ENCODE measurements around the gene UNC5C. TPM values are rescaled to one million over a fixed set of nuclear protein-coding genes. Genes with fewer than 3 reads are reported as not detected.

Gene UNC5C
- total RNA-seq, 1 experiment from 2014 or later, result 1.0 TPM

DNA sequence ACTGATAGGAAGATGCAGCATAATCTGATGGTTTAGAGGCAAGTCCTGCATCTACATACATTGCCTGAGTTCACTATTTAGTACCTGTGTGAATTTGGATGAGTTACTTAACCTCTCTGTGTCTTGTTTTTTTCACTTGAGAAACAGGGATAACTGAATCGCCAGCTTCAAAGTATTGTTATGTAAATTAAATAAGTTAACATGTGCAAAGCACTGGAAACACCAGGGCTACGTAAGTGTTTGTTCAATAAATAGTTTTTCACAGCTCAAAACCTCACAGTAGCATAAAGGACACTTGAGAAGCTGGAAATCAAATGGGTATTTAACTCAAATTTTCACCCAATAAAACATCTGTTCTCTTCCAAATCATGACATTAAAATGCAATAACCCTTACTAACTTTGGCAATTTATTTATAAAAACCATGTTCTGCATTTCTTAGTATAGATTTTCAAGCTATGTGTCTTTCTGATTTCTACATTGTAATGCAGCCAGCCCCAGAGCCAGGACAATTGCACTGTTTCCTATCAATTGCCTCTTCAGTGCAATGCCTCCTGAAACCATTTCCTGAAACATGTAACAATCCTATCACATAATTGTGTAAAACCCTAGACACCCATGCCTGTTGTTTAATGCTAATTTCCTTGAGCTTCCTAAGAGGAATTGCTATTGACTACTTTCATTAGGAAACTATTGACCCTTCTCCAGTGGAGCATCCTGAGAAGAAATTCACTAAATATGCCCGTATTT lies 177.1 kb downstream of the UNC5C start:
- ChIA-PET POLR2A (no interaction called here), CTCF (interaction anchor here (1.5 kb wide), 1 partner anchor 9 kb away, joined by 6 read pairs; no protein-coding TSS in a partner anchor)
- peaks cover 25% of the 10 kb centered on the region for H3K4me1 Mint-ChIP-seq
- no peak overlapping the region; the same call in 1 of the 2 replicates for H3K4me3 Mint-ChIP-seq
- H3K9me3 Mint-ChIP-seq, result no peaks in the 10 kb centered on the region
- H3K27me3 Mint-ChIP-seq (ENCODE audit: low read depth), result peaks cover 12% of the 10 kb centered on the region
- ATAC-seq (peak; percentile 74), DNase-seq (ENCODE audit: low spot score) (no peak)
- H3K36me3 Mint-ChIP-seq, result no peaks in the 10 kb centered on the region
- no peak overlapping the region for H3K27ac Mint-ChIP-seq
- TF ChIP-seq, protein P1, sequence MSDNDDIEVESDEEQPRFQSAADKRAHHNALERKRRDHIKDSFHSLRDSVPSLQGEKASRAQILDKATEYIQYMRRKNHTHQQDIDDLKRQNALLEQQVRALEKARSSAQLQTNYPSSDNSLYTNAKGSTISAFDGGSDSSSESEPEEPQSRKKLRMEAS (CRISPR knock-in tag; IDR thresholded peaks at IDR 0.05), result no peak
- TF ChIP-seq CREB1 (CRISPR knock-in tag; IDR thresholded peaks at IDR 0.05), result no peak
- TF ChIP-seq NR2C2 (CRISPR knock-in tag; IDR thresholded peaks at IDR 0.05), result no peak

DNA sequence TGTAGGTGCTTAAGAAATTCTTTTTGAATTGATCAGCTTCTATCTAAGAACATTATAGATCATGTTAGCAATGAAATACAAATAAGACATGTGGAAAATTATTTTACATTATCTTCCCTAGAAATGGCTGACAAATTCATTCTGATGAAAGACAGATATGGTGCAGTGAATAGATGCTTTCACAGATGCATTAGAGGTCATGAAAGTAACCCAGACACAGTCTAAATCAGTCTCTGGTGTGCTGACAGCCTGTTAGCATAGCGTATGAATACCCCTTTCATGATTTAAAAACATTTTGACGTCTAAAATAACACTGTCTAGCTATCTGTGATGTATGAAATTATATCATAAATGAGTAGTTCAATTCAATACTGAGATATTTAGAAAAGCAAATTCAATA lies 180.9 kb downstream of the UNC5C start:
- Mint-ChIP-seq H3K4me1 (peaks cover 33% of the 10 kb centered on the region), H3K36me3 (no peaks in the 10 kb centered on the region), H3K27ac (no peak overlapping the region), H3K9me3 (no peaks in the 10 kb centered on the region), H3K4me3 (no peak overlapping the region), H3K27me3 (ENCODE audit: low read depth) (peaks cover 1% of the 10 kb centered on the region; the same call in 1 of the 2 replicates)
- TF ChIP-seq, protein P2, sequence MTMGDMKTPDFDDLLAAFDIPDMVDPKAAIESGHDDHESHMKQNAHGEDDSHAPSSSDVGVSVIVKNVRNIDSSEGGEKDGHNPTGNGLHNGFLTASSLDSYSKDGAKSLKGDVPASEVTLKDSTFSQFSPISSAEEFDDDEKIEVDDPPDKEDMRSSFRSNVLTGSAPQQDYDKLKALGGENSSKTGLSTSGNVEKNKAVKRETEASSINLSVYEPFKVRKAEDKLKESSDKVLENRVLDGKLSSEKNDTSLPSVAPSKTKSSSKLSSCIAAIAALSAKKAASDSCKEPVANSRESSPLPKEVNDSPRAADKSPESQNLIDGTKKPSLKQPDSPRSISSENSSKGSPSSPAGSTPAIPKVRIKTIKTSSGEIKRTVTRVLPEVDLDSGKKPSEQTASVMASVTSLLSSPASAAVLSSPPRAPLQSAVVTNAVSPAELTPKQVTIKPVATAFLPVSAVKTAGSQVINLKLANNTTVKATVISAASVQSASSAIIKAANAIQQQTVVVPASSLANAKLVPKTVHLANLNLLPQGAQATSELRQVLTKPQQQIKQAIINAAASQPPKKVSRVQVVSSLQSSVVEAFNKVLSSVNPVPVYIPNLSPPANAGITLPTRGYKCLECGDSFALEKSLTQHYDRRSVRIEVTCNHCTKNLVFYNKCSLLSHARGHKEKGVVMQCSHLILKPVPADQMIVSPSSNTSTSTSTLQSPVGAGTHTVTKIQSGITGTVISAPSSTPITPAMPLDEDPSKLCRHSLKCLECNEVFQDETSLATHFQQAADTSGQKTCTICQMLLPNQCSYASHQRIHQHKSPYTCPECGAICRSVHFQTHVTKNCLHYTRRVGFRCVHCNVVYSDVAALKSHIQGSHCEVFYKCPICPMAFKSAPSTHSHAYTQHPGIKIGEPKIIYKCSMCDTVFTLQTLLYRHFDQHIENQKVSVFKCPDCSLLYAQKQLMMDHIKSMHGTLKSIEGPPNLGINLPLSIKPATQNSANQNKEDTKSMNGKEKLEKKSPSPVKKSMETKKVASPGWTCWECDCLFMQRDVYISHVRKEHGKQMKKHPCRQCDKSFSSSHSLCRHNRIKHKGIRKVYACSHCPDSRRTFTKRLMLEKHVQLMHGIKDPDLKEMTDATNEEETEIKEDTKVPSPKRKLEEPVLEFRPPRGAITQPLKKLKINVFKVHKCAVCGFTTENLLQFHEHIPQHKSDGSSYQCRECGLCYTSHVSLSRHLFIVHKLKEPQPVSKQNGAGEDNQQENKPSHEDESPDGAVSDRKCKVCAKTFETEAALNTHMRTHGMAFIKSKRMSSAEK (CRISPR knock-in tag; IDR thresholded peaks at IDR 0.05; ENCODE audit: borderline replicate concordance), result no peak
- TF ChIP-seq NFATC4 (CRISPR knock-in tag; IDR thresholded peaks at IDR 0.05) (no peak), FOXK1 (CRISPR knock-in tag; IDR thresholded peaks at IDR 0.05) (no peak), FOXJ3 (CRISPR knock-in tag; IDR thresholded peaks at IDR 0.05; ENCODE audit: borderline replicate concordance) (no peak), MYBL2 (CRISPR knock-in tag; IDR thresholded peaks at IDR 0.05) (no peak)
- ATAC-seq (no peak), DNase-seq (ENCODE audit: low spot score) (no peak)
- CTCF ChIA-PET, result no interaction called here
- POLR2A ChIA-PET, result no interaction called here

DNA sequence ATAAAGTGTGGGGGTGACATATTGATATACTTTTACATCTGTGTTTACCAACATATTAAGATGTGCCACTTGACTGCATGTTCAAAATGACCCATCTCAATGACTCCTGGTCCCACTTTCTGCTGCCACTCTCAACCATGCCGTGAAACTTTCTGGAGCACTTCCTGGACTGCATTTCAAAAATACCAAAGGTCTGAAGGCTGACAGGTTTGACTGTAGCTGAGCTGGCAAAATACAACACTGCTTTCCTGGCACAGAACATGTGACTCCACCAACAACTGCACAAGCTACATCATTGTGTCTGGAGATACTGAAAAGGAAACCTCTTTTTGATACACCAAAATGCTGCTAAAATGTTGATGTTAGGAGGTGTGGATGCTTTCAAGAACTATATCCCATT lies 184.8 kb downstream of the UNC5C start:
- no peaks in the 10 kb centered on the region for H3K27me3 Mint-ChIP-seq (ENCODE audit: low read depth)
- H3K4me1 Mint-ChIP-seq, result peaks cover 17% of the 10 kb centered on the region
- H3K4me3 Mint-ChIP-seq, result no peak overlapping the region
- no peaks in the 10 kb centered on the region for H3K9me3 Mint-ChIP-seq
- CTCF ChIA-PET, result interaction anchor here (1.1 to 1.4 kb wide), 3 partner anchors 23 to 159 kb away, joined by 3 to 5 read pairs (median 5); no protein-coding TSS in a partner anchor
- H3K36me3 Mint-ChIP-seq, result no peaks in the 10 kb centered on the region
- ATAC-seq, result no peak
- H3K27ac Mint-ChIP-seq, result no peak overlapping the region
- no peak for DNase-seq (ENCODE audit: low spot score)
- POLR2A ChIA-PET, result no interaction called here
- TF ChIP-seq TEAD4 (CRISPR knock-in tag; IDR thresholded peaks at IDR 0.05) (no peak), NFYB (CRISPR knock-in tag; conservative IDR thresholded peaks at IDR 0.05; ENCODE audit: low read depth) (no peak), ZNF263 (CRISPR knock-in tag; IDR thresholded peaks at IDR 0.05; ENCODE audit: low read depth) (no peak), NR3C1 (CRISPR knock-in tag; conservative IDR thresholded peaks at IDR 0.05; ENCODE audit: low read depth) (no peak), EMX1 (CRISPR knock-in tag; IDR thresholded peaks at IDR 0.05) (no peak), FOXK1 (CRISPR knock-in tag; IDR thresholded peaks at IDR 0.05) (no peak), CREM (CRISPR knock-in tag; IDR thresholded peaks at IDR 0.05) (no peak), ZBTB21 (CRISPR knock-in tag; IDR thresholded peaks at IDR 0.05; ENCODE audit: borderline replicate concordance) (no peak), ZNF138 (CRISPR knock-in tag; conservative IDR thresholded peaks at IDR 0.05) (no peak), ETV6 (CRISPR knock-in tag; IDR thresholded peaks at IDR 0.05) (no peak), ZNF219 (CRISPR knock-in tag; IDR thresholded peaks at IDR 0.05; ENCODE audit: borderline replicate concordance) (no peak), FOXP1 (CRISPR knock-in tag; IDR thresholded peaks at IDR 0.05; ENCODE audit: borderline replicate concordance) (no peak)
- TF ChIP-seq, protein P3, sequence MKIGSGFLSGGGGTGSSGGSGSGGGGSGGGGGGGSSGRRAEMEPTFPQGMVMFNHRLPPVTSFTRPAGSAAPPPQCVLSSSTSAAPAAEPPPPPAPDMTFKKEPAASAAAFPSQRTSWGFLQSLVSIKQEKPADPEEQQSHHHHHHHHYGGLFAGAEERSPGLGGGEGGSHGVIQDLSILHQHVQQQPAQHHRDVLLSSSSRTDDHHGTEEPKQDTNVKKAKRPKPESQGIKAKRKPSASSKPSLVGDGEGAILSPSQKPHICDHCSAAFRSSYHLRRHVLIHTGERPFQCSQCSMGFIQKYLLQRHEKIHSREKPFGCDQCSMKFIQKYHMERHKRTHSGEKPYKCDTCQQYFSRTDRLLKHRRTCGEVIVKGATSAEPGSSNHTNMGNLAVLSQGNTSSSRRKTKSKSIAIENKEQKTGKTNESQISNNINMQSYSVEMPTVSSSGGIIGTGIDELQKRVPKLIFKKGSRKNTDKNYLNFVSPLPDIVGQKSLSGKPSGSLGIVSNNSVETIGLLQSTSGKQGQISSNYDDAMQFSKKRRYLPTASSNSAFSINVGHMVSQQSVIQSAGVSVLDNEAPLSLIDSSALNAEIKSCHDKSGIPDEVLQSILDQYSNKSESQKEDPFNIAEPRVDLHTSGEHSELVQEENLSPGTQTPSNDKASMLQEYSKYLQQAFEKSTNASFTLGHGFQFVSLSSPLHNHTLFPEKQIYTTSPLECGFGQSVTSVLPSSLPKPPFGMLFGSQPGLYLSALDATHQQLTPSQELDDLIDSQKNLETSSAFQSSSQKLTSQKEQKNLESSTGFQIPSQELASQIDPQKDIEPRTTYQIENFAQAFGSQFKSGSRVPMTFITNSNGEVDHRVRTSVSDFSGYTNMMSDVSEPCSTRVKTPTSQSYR (CRISPR knock-in tag; IDR thresholded peaks at IDR 0.05), result no peak
- TF ChIP-seq, protein P4, sequence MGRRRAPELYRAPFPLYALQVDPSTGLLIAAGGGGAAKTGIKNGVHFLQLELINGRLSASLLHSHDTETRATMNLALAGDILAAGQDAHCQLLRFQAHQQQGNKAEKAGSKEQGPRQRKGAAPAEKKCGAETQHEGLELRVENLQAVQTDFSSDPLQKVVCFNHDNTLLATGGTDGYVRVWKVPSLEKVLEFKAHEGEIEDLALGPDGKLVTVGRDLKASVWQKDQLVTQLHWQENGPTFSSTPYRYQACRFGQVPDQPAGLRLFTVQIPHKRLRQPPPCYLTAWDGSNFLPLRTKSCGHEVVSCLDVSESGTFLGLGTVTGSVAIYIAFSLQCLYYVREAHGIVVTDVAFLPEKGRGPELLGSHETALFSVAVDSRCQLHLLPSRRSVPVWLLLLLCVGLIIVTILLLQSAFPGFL (CRISPR knock-in tag; IDR thresholded peaks at IDR 0.05; ENCODE audit: borderline replicate concordance), result no peak
- TF ChIP-seq, protein P5, sequence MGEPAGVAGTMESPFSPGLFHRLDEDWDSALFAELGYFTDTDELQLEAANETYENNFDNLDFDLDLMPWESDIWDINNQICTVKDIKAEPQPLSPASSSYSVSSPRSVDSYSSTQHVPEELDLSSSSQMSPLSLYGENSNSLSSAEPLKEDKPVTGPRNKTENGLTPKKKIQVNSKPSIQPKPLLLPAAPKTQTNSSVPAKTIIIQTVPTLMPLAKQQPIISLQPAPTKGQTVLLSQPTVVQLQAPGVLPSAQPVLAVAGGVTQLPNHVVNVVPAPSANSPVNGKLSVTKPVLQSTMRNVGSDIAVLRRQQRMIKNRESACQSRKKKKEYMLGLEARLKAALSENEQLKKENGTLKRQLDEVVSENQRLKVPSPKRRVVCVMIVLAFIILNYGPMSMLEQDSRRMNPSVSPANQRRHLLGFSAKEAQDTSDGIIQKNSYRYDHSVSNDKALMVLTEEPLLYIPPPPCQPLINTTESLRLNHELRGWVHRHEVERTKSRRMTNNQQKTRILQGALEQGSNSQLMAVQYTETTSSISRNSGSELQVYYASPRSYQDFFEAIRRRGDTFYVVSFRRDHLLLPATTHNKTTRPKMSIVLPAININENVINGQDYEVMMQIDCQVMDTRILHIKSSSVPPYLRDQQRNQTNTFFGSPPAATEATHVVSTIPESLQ (CRISPR knock-in tag; IDR thresholded peaks at IDR 0.05), result no peak
